Caco-2 (cell line): Measurements from ENCODE around the gene RASL10B. TPM values are rescaled to one million over a fixed set of nuclear protein-coding genes. Genes with fewer than 3 reads are reported as not detected.

Experiments
- BruUV-seq: library from RNA; stranded (reverse); fragments of 400-500 nt; replicated peaks from 2 replicates; lab custom pipeline; 2021; lab: Mats Ljungman, UMichigan
- CTCF ChIA-PET: fragments of 300-600 bp; sonication (Branson Sonifier 250); formaldehyde crosslinking; loops from one replicate; lab custom pipeline; 2022; ENCODE audit warnings: antibody characterized with exemption; lab: Charles Lee
- POLR2A ChIA-PET: fragments of 300-600 bp; sonication (Branson Sonifier 250); formaldehyde crosslinking; loops from one replicate; lab custom pipeline; 2022; ENCODE audit warnings: antibody characterized with exemption; lab: Charles Lee
- DNase-seq, 2 experiments: peaks; one replicate each; pipeline versions ENCODE4 v3.0.0 to v3.0.0-alpha.2; 2020 to 2022
- H3K27me3 ChIP-seq: replicated peaks from 2 replicates; pipeline ENCODE4 v1.6.0; 2011; ENCODE audit warnings: low read length; ENCODE audit not compliant: control insufficient read depth, insufficient read depth
- H3K36me3 ChIP-seq: 2 replicates; pipeline ENCODE4 v1.5.1; 2011; ENCODE audit warnings: low read length; ENCODE audit not compliant: control insufficient read depth, insufficient read depth
- H3K4me1 ChIP-seq: fragments of 250-450 bp; sonication (Bioruptor Pico); 2 replicates; pipeline ENCODE4 v1.5.1; 2020; ENCODE audit warnings: mild to moderate bottlenecking
- H3K4me3 ChIP-seq: 2 replicates; pipeline ENCODE4 v1.5.1; 2011; ENCODE audit warnings: low read depth, mild to moderate bottlenecking, control low read depth, low read length
- H3K9me3 ChIP-seq: fragments of 250-450 bp; sonication (Bioruptor Pico); 2 replicates; pipeline ENCODE4 v1.5.1; 2020; ENCODE audit warnings: mild to moderate bottlenecking, moderate library complexity
- H3K27ac Mint-ChIP-seq: one replicate; pipeline ENCODE4 v1.8.0; 2022; ENCODE audit warnings: mixed read lengths; ENCODE audit not compliant: unreplicated experiment
- H3K27me3 Mint-ChIP-seq: one replicate; pipeline ENCODE4 v1.8.0; 2022; ENCODE audit warnings: mixed read lengths; ENCODE audit not compliant: insufficient read depth, unreplicated experiment
- H3K36me3 Mint-ChIP-seq: one replicate; pipeline ENCODE4 v1.8.0; 2022; ENCODE audit warnings: mild to moderate bottlenecking, mixed read lengths; ENCODE audit not compliant: insufficient read depth, unreplicated experiment
- H3K4me1 Mint-ChIP-seq: one replicate; pipeline ENCODE4 v1.8.0; 2022; ENCODE audit warnings: low read depth, mixed read lengths; ENCODE audit not compliant: unreplicated experiment
- H3K4me3 Mint-ChIP-seq: one replicate; pipeline ENCODE4 v1.8.0; 2022; ENCODE audit warnings: mild to moderate bottlenecking, moderate library complexity, mixed read lengths; ENCODE audit not compliant: unreplicated experiment
- H3K9me3 Mint-ChIP-seq: one replicate; pipeline ENCODE4 v1.8.0; 2022; ENCODE audit warnings: mixed read lengths; ENCODE audit not compliant: unreplicated experiment
- intact Hi-C: fragments of 100-400 bp; cut with micrococcal nuclease; formaldehyde crosslinking; loops from one replicate; pipeline ENCODE4 v1.10.0; 2022; ENCODE audit not compliant: unreplicated experiment
- total RNA-seq: library from RNA; stranded (reverse); gene quantifications from 2 replicates; pipeline ENCODE4 v1.2.3, GENCODE V29; 2022
- TF ChIP-seq, protein P1 (sequence below), 2 experiments: fragments of 200-600 bp in 1 of 2; IDR thresholded peaks; 1 replicate in 1 of 2; 2 replicates in 1 of 2; pipeline versions ENCODE4 v1.5.1 to v1.8.0; 2011 to 2022; ENCODE audit warnings: antibody characterized with exemption in 1 of 2, control low read depth in 1 of 2, inconsistent platforms in 1 of 2, low read depth in 1 of 2, low read length in 1 of 2, mild to moderate bottlenecking in 1 of 2, moderate library complexity in 1 of 2; ENCODE audit not compliant: insufficient read depth in 1 of 2, severe bottlenecking in 1 of 2, unreplicated experiment in 1 of 2

RASL10B gene
- total RNA-seq, 1 experiment from 2014 or later: 13.3 TPM

DNA sequence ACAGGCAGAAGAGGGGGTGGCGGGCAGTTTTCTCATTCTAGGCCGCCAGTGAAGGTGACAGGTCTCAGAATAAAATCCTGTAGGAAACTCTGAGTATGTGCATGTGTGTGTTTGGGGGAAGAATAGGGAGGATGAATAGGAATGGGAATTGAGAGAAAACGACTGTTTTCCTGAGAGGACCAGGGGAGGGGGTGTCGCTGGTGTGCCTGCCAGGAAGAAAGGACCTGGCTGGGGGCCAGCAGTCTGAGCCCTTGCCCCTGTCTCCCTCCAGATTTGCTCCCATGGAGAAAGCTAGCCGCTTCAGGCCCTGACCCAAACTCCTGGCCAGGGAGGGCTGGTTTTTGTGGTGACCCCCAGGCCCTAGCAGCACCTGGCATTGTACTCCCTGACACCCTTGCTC, 43.6 kb downstream of the RASL10B start:
- Histone ChIP-seq H3K4me1 (no peaks in the 10 kb centered on the region), H3K4me3 (no peak overlapping the region), H3K36me3 (no peaks in the 10 kb centered on the region), H3K27me3 (no peaks in the 10 kb centered on the region), H3K9me3 (no peaks in the 10 kb centered on the region)
- CTCF ChIA-PET: interaction anchor here (2.7 to 5.2 kb wide), 2 partner anchors 11 kb away, joined by 10 to 25 read pairs; no protein-coding TSS in a partner anchor
- no peak overlapping the region for H3K4me3 Mint-ChIP-seq
- no peak for DNase-seq
- TF ChIP-seq, protein P1, sequence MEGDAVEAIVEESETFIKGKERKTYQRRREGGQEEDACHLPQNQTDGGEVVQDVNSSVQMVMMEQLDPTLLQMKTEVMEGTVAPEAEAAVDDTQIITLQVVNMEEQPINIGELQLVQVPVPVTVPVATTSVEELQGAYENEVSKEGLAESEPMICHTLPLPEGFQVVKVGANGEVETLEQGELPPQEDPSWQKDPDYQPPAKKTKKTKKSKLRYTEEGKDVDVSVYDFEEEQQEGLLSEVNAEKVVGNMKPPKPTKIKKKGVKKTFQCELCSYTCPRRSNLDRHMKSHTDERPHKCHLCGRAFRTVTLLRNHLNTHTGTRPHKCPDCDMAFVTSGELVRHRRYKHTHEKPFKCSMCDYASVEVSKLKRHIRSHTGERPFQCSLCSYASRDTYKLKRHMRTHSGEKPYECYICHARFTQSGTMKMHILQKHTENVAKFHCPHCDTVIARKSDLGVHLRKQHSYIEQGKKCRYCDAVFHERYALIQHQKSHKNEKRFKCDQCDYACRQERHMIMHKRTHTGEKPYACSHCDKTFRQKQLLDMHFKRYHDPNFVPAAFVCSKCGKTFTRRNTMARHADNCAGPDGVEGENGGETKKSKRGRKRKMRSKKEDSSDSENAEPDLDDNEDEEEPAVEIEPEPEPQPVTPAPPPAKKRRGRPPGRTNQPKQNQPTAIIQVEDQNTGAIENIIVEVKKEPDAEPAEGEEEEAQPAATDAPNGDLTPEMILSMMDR (IDR thresholded peaks at IDR 0.05; ENCODE audit: insufficient read depth in 1 of 2, low read depth in 1 of 2, low read length in 1 of 2, severe bottlenecking in 1 of 2, unreplicated experiment in 1 of 2): no peak
- peaks cover 7% of the 10 kb centered on the region for H3K4me1 Mint-ChIP-seq
- H3K27me3 Mint-ChIP-seq: peaks cover 8% of the 10 kb centered on the region
- BruUV-seq: no TSS peak
- H3K9me3 Mint-ChIP-seq: no peaks in the 10 kb centered on the region
- POLR2A ChIA-PET: no interaction called here
- H3K27ac Mint-ChIP-seq: no peak overlapping the region
- H3K36me3 Mint-ChIP-seq: no peaks in the 10 kb centered on the region
- intact Hi-C loops: no loop called here

DNA sequence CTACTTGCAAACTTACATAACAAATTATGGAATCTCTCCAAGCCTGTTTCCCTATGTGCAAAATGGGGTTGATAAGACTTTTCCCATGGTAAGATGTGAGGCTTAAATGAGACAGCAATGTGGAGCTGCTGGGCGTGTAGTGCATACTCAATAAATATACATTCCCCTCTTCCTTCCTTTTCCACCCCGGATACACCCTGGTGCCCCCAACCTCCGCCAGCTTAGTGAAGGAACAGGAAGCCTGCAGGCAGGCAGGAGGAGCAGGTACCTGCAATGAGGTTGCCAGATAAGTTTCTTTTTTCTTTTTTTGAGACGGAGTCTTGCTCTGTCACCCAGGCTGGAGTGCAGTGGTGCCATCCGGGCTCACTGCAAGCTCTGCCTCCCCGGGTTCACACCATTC, 44.1 kb downstream of the RASL10B start:
- Mint-ChIP-seq H3K4me1 (peaks cover 7% of the 10 kb centered on the region), H3K36me3 (no peaks in the 10 kb centered on the region), H3K27ac (no peak overlapping the region), H3K4me3 (no peak overlapping the region), H3K9me3 (no peaks in the 10 kb centered on the region), H3K27me3 (peaks cover 8% of the 10 kb centered on the region)
- no peak overlapping the region for H3K4me3 ChIP-seq
- no peaks in the 10 kb centered on the region for H3K4me1 ChIP-seq
- H3K9me3 ChIP-seq: no peaks in the 10 kb centered on the region
- ChIA-PET POLR2A (no interaction called here), CTCF (interaction anchor here (5.2 kb wide), 1 partner anchor 12 kb away, joined by 25 read pairs; no protein-coding TSS in a partner anchor)
- no peaks in the 10 kb centered on the region for H3K27me3 ChIP-seq
- no peak for DNase-seq
- TF ChIP-seq, protein P1 (IDR thresholded peaks at IDR 0.05; ENCODE audit: insufficient read depth in 1 of 2, low read depth in 1 of 2, low read length in 1 of 2, severe bottlenecking in 1 of 2, unreplicated experiment in 1 of 2): no peak
- H3K36me3 ChIP-seq: no peaks in the 10 kb centered on the region
- intact Hi-C loops: no loop called here
- no TSS peak for BruUV-seq

DNA sequence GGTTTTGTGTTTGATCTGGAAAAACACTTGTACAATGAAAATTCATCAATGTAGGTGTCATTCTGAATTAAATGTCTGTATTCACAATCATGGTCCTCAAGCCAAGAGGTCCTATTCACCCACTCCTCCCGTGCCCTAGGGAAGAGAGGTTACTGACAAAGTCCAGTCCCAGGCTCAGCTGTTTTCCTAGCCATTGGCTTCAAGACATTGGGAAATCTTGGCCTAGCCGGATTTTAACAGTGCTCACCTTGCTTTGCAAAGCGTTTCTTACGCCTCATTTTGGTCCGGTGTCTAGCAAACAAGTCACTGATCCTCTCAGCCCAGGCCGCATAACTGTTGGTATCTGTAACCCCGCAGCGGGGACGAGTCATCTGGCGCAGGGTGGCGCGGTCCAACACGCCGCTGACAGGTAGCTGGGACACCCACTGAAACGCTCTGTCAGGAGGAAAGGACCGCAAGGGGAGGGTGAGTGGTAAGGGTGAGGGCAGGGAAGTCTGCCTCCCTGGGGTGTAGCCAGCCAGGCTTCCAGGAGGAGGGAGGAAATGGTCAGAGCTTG, 47.3 kb downstream of the RASL10B start:
- Mint-ChIP-seq H3K4me1 (peaks cover 7% of the 10 kb centered on the region), H3K27ac (no peak overlapping the region), H3K36me3 (no peaks in the 10 kb centered on the region), H3K4me3 (no peak overlapping the region), H3K27me3 (peaks cover 6% of the 10 kb centered on the region), H3K9me3 (no peaks in the 10 kb centered on the region)
- CTCF ChIA-PET: interaction anchor here (5.2 kb wide), 1 partner anchor 15 kb away, joined by 25 read pairs; no protein-coding TSS in a partner anchor
- Histone ChIP-seq H3K9me3 (no peaks in the 10 kb centered on the region), H3K4me3 (no peak overlapping the region), H3K36me3 (no peaks in the 10 kb centered on the region), H3K27me3 (no peaks in the 10 kb centered on the region), H3K4me1 (no peaks in the 10 kb centered on the region)
- DNase-seq: no peak
- POLR2A ChIA-PET: no interaction called here
- intact Hi-C loops: no loop called here
- TF ChIP-seq, protein P1 (IDR thresholded peaks at IDR 0.05; ENCODE audit: insufficient read depth in 1 of 2, low read depth in 1 of 2, low read length in 1 of 2, severe bottlenecking in 1 of 2, unreplicated experiment in 1 of 2): no peak
- BruUV-seq: no TSS peak
